K562 treated with DMSO at 1 percent for 48 hours (cell line): ENCODE data around the gene MAP4K5. TPM values are rescaled to one million over a fixed set of nuclear protein-coding genes. Genes with fewer than 3 reads are reported as not detected.

Experiments
- total RNA-seq: library from RNA; unstranded; fragments of 300-600 nt; gene quantifications from 2 replicates; pipeline ENCODE4 v1.2.3, GENCODE V29; 2022; ENCODE audit warnings: low replicate concordance; ENCODE audit errors: extremely low read depth

The MAP4K5 gene
- total RNA-seq, result not detected in 2 replicates

GRCh38 chr14:50532502-50533240 lies at the start of gene MAP4K5:
MAP4K5 (minus strand) TSS chr14:50532569; CDS start chr14:50532049, 520 bp downstream.

GRCh38 chr14:50559990-50560930 lies 27.9 kb upstream of the MAP4K5 start, which contains the start of gene ATL1:
ATL1 (plus strand) TSS chr14:50560145; CDS start chr14:50560266, 121 bp downstream.

GRCh38 chr14:50396631-50397389 lies 135.6 kb downstream of the MAP4K5 start, which contains the start of gene CDKL1:
CDKL1 (minus strand) TSS chr14:50396881; CDS start chr14:50395868, 1,013 bp downstream.

Other genes starting within 250 kb of the MAP4K5 start
- not detected in 2 replicates for gene L2HGDH, start 220.3 kb downstream of the MAP4K5 start, total RNA-seq
- not detected in 2 replicates for gene DMAC2L, start 220.2 kb downstream of the MAP4K5 start, total RNA-seq
- gene CDKL1, start 135.7 kb downstream of the MAP4K5 start, total RNA-seq, result not detected in 2 replicates
- not detected in 2 replicates for gene ATL1, start 27.6 kb upstream of the MAP4K5 start, total RNA-seq
- gene SAV1, start 135.7 kb upstream of the MAP4K5 start, total RNA-seq, result not detected in 2 replicates